ENCODE measurements around the gene ITGB6. TPM values are rescaled to one million over a fixed set of nuclear protein-coding genes. Genes with fewer than 3 reads are reported as not detected.

Gene ITGB6
- total and polyA plus RNA-seq, 2 of the 8 experiments (the other 6 are each of a cell fraction or from before 2014, with no cell fraction given), result not detected

GRCh38 chr2:160241251-160242137 is 41.4 kb upstream of the ITGB6 start (continued):
- no peak for TF ChIP-seq CREB1 (IDR thresholded peaks at IDR 0.05)
- TF ChIP-seq BCL11A (IDR thresholded peaks at IDR 0.05; ENCODE audit: low read depth in 2 of 2, low read length in 2 of 2), result no peak
- no peak for TF ChIP-seq MAX (IDR thresholded peaks at IDR 0.05)
- no peak for TF ChIP-seq TAF1 (IDR thresholded peaks at IDR 0.05; ENCODE audit: low read depth, low read length)
- TF ChIP-seq CHD1 (IDR thresholded peaks at IDR 0.05; ENCODE audit: low read depth, low read length), result no peak
- TF ChIP-seq RAD21 (IDR thresholded peaks at IDR 0.05 in 1 of 2, conservative IDR thresholded peaks at IDR 0.05 in 1 of 2; ENCODE audit: low read depth in 2 of 2, low read length in 2 of 2), result no peak
- no peak for TF ChIP-seq RBBP5 (IDR thresholded peaks at IDR 0.05; ENCODE audit: borderline replicate concordance, low read depth, low read length)
- TF ChIP-seq TCF12 (IDR thresholded peaks at IDR 0.05; ENCODE audit: low read depth, low read length), result no peak

Measured in H1 (cell line).